ENCODE data around the gene SOHLH2. TPM values are rescaled to one million over a fixed set of nuclear protein-coding genes. Genes with fewer than 3 reads are reported as not detected.

Gene SOHLH2, protein sequence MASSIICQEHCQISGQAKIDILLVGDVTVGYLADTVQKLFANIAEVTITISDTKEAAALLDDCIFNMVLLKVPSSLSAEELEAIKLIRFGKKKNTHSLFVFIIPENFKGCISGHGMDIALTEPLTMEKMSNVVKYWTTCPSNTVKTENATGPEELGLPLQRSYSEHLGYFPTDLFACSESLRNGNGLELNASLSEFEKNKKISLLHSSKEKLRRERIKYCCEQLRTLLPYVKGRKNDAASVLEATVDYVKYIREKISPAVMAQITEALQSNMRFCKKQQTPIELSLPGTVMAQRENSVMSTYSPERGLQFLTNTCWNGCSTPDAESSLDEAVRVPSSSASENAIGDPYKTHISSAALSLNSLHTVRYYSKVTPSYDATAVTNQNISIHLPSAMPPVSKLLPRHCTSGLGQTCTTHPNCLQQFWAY
- total RNA-seq (2014; rRNA removed; shearing (Covaris generic)) = not detected in 2 replicates
- not detected in 2 replicates for polyA plus RNA-seq (2016; fragmentation: Nextera tagmentation; extraction: Ambion mirVana)

DNA sequence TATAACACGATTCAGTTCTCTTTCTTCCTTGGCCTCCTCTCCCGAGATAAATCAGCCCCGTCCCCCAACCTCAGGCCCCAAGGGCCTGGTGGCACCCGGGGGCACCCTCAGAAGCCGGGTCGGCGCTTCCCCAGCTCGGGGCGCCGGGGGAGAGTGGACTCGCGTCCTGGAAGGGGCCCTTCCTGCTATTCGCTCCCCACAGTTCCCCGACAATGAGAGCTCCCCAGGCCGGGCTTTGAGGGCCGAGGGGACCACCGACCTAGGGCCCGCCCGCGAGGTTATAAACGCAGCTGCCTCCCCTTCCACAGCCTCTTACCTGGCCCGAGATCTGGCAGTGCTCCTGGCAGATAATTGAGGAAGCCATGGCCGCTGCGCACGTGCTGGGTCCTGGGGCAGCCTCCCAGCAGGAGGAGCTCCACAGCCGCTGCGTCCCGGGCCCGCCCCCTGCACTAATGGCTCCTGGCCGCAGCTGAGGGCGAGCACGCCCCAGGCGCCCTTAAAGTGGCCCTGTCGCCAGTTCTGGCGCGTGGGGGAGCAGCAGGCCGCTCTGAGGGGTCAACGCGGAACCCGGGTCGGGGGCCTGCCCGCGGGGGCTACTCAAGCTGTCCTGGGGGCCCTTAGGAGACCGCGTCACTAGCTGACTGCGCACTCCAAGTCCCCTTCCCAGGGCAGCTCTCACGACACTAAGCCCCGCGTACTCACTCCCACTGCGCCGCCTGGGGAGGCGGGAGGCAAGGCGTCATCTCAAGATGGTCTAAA lies at the start of gene SOHLH2:
Gene SOHLH2 (minus strand): TSS at position 394 of the 759 bp plus-strand sequence. CDS start 30 bp downstream, at position 364.
- DNase-seq = no peak
- in situ Hi-C loops (cut with MboI) = no loop called here
- no peaks in the 10 kb centered on the region for H3K9me2 ChIP-seq (ENCODE audit: insufficient read depth)
- no peak within 1 kb of the TSS for H3K4me3 ChIP-seq
- no peak within 1 kb of the TSS for H3K9ac ChIP-seq
- H3K79me2 ChIP-seq (ENCODE audit: insufficient read depth) = no peaks in the 10 kb centered on the region
- no peaks in the 10 kb centered on the region for H3K36me3 ChIP-seq (ENCODE audit: low read depth)
- H3F3A ChIP-seq (ENCODE audit: insufficient read depth) = no peaks in the 10 kb centered on the region
- no peak within 1 kb of the TSS for H3K4me2 ChIP-seq (ENCODE audit: unreplicated experiment)
- H3K4me1 ChIP-seq (ENCODE audit: insufficient read depth) = no peaks in the 10 kb centered on the region
- no peaks in the 10 kb centered on the region for H4K20me1 ChIP-seq (ENCODE audit: insufficient read depth)
- no peaks in the 10 kb centered on the region; the same call in 1 of the 2 replicates for H3K27me3 ChIP-seq (replicated peaks; ENCODE audit: insufficient read depth)
- H3K9me3 ChIP-seq (ENCODE audit: low read depth) = no peaks in the 10 kb centered on the region
- TF ChIP-seq EZH2phosphoT487 (IDR thresholded peaks at IDR 0.05; ENCODE audit: insufficient read depth, low read depth) = no peak
- TF ChIP-seq EZH2 (IDR thresholded peaks at IDR 0.05; ENCODE audit: insufficient read depth, poor library complexity, severe bottlenecking) = no peak
- 85 to 86% methylated on average over 39 to 53 of the region's 53 CpGs for WGBS, 2 experiments (ENCODE audit: low coverage in 1 of 2, low lambda C conversion rate in 2 of 2, missing lambda C conversion rate in 2 of 2)
- no peak within 1 kb of the TSS for H3K27ac ChIP-seq
- no peak within 1 kb of the TSS for H2AFZ ChIP-seq

DNA sequence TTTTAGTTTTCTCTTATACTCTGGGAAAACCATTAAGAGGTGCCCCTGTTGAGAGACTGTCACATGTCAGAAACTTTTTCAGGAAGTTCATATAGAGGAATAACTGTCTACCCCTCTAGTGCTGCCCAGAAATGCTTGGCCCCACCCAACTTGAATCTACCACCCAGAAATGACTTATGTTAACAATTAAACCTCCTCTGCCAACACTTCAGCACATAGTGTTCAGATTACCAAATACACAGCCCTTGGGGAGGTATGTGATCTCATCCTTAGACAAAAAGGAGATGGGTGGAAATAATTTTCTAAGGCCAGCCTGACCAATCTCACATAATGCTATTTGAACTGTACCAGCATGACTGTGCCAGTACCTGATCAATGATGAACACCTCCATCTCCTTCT lies 47.6 kb upstream of the SOHLH2 start:
- Histone ChIP-seq H3K9me2 (ENCODE audit: insufficient read depth) (no peaks in the 10 kb centered on the region), H3F3A (ENCODE audit: insufficient read depth) (no peaks in the 10 kb centered on the region), H3K9me3 (ENCODE audit: low read depth) (no peaks in the 10 kb centered on the region), H4K20me1 (ENCODE audit: insufficient read depth) (no peaks in the 10 kb centered on the region), H3K79me2 (ENCODE audit: insufficient read depth) (no peaks in the 10 kb centered on the region), H2AFZ (no peak overlapping the region), H3K4me1 (ENCODE audit: insufficient read depth) (0 out of 2 replicates have a peak, but pooled peaks cover 4% of the 10 kb centered on the region), H3K36me3 (ENCODE audit: low read depth) (no peaks in the 10 kb centered on the region), H3K4me2 (ENCODE audit: unreplicated experiment) (no peak overlapping the region), H3K27me3 (replicated peaks; ENCODE audit: insufficient read depth) (no peaks in the 10 kb centered on the region), H3K27ac (no peak overlapping the region), H3K4me3 (no peak overlapping the region), H3K9ac (no peak overlapping the region)
- no peak for TF ChIP-seq EZH2 (IDR thresholded peaks at IDR 0.05; ENCODE audit: insufficient read depth, poor library complexity, severe bottlenecking)
- TF ChIP-seq EZH2phosphoT487 (IDR thresholded peaks at IDR 0.05; ENCODE audit: insufficient read depth, low read depth) = no peak
- peak; percentile 33 for DNase-seq
- in situ Hi-C loops (cut with MboI) = no loop called here

DNA sequence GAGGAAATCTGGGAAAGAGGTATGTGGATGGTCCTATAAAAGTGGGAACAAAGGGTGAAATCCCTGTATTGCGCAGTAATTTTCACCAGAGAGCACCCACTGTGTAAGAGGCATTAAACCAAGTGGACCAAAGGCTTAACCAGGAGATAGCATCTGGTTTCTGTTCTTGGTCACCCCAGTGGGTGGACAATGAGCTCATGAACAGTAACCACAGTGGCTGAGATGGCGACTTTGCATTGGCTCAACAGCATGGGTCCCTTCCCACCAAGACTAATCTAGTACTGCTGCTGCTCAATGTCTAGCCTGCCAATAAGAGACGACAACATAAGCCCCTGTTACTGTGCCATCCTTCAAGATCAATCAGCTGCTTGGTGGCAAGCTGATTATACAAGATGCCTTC lies 46.7 kb upstream of the SOHLH2 start:
- 66 to 69% methylated on average over 3 of the region's 3 CpGs for WGBS, 2 experiments (ENCODE audit: low coverage in 1 of 2, low lambda C conversion rate in 2 of 2, missing lambda C conversion rate in 2 of 2)

DNA sequence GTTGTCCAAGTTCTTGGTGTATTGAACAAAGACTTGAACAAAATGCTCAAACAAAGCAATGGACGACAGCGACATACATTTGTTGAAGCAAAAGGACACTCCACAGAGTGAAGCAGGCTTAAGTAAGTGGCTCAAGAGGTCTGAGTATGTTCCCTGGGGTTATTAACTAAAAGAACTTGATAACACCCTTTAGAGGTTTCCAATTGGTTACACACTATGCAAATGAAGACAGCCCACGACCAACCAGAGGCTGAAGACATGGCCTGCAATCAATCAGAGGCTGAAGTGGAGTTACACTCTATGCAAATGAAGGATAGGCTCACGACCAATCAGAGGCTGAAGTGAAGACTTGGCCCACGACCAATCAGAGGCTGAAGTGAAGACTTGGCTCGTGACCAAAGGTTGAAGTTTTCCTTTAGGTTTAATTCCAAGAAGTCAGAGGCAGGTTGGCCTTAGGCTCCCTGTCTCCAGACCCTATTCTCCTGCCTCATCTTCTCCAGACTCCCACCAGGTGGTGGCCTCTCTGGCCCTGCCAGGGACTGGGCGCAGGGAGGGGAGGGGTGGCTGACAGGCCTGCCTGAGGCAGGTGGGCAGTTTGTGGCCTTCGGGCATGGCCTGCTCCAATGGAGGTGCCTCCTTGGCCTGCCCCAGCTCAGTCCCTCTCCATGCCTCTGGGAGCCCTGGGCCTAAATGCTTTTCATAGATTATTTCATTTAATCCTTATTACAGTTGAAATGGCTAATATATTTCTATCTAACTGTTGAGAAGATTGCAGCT lies 45.2 kb upstream of the SOHLH2 start:
- 79 to 81% methylated on average over 8 of the region's 8 CpGs for WGBS, 2 experiments (ENCODE audit: low coverage in 1 of 2, low lambda C conversion rate in 2 of 2, missing lambda C conversion rate in 2 of 2)
- H3K9ac ChIP-seq = no peak overlapping the region
- H2AFZ ChIP-seq = no peak overlapping the region
- no peak overlapping the region for H3K4me2 ChIP-seq (ENCODE audit: unreplicated experiment)
- H3K79me2 ChIP-seq (ENCODE audit: insufficient read depth) = no peaks in the 10 kb centered on the region
- DNase-seq = no peak
- no peaks in the 10 kb centered on the region for H3F3A ChIP-seq (ENCODE audit: insufficient read depth)
- no peaks in the 10 kb centered on the region for H3K9me3 ChIP-seq (ENCODE audit: low read depth)
- H3K27me3 ChIP-seq (replicated peaks; ENCODE audit: insufficient read depth) = no peaks in the 10 kb centered on the region
- no peak for TF ChIP-seq EZH2 (IDR thresholded peaks at IDR 0.05; ENCODE audit: insufficient read depth, poor library complexity, severe bottlenecking)
- TF ChIP-seq EZH2phosphoT487 (IDR thresholded peaks at IDR 0.05; ENCODE audit: insufficient read depth, low read depth) = no peak
- H3K27ac ChIP-seq = no peak overlapping the region
- H4K20me1 ChIP-seq (ENCODE audit: insufficient read depth) = no peaks in the 10 kb centered on the region
- no peaks in the 10 kb centered on the region for H3K9me2 ChIP-seq (ENCODE audit: insufficient read depth)
- no peak overlapping the region for H3K4me3 ChIP-seq
- in situ Hi-C loops (cut with MboI) = no loop called here
- H3K4me1 ChIP-seq (ENCODE audit: insufficient read depth) = 0 out of 2 replicates have a peak, but pooled peaks cover 4% of the 10 kb centered on the region
- H3K36me3 ChIP-seq (ENCODE audit: low read depth) = no peaks in the 10 kb centered on the region

More for the DNA sequence above, 46.7 kb upstream of the SOHLH2 start:
- Histone ChIP-seq H2AFZ (no peak overlapping the region), H3F3A (ENCODE audit: insufficient read depth) (no peaks in the 10 kb centered on the region), H3K79me2 (ENCODE audit: insufficient read depth) (no peaks in the 10 kb centered on the region), H3K27ac (no peak overlapping the region), H3K27me3 (replicated peaks; ENCODE audit: insufficient read depth) (no peaks in the 10 kb centered on the region), H3K9me2 (ENCODE audit: insufficient read depth) (no peaks in the 10 kb centered on the region), H3K9me3 (ENCODE audit: low read depth) (no peaks in the 10 kb centered on the region), H3K9ac (no peak overlapping the region), H3K4me1 (ENCODE audit: insufficient read depth) (0 out of 2 replicates have a peak, but pooled peaks cover 4% of the 10 kb centered on the region), H4K20me1 (ENCODE audit: insufficient read depth) (no peaks in the 10 kb centered on the region), H3K4me2 (ENCODE audit: unreplicated experiment) (no peak overlapping the region), H3K4me3 (no peak overlapping the region), H3K36me3 (ENCODE audit: low read depth) (no peaks in the 10 kb centered on the region)
- DNase-seq = peak; percentile 18
- in situ Hi-C loops (cut with MboI) = no loop called here
- TF ChIP-seq EZH2phosphoT487 (IDR thresholded peaks at IDR 0.05; ENCODE audit: insufficient read depth, low read depth) (no peak), EZH2 (IDR thresholded peaks at IDR 0.05; ENCODE audit: insufficient read depth, poor library complexity, severe bottlenecking) (no peak)
